HG03064 (cell line): ENCODE data around the gene DNASE1L1.

Experiments used
- ATAC-seq: cut with Tn5 transposase; IDR thresholded peaks from one replicate; pipeline ENCODE4 v1.9.1; 2021; ENCODE audit warnings: low read depth; ENCODE audit not compliant: unreplicated experiment

DNASE1L1 gene

GRCh38 chrX:154409222-154409871 is at the start of gene DNASE1L1:
Gene DNASE1L1 (minus strand): TSS chrX:154409254. CDS start chrX:154405568, 3,686 bp downstream.
- ATAC-seq = no peak

DNA sequence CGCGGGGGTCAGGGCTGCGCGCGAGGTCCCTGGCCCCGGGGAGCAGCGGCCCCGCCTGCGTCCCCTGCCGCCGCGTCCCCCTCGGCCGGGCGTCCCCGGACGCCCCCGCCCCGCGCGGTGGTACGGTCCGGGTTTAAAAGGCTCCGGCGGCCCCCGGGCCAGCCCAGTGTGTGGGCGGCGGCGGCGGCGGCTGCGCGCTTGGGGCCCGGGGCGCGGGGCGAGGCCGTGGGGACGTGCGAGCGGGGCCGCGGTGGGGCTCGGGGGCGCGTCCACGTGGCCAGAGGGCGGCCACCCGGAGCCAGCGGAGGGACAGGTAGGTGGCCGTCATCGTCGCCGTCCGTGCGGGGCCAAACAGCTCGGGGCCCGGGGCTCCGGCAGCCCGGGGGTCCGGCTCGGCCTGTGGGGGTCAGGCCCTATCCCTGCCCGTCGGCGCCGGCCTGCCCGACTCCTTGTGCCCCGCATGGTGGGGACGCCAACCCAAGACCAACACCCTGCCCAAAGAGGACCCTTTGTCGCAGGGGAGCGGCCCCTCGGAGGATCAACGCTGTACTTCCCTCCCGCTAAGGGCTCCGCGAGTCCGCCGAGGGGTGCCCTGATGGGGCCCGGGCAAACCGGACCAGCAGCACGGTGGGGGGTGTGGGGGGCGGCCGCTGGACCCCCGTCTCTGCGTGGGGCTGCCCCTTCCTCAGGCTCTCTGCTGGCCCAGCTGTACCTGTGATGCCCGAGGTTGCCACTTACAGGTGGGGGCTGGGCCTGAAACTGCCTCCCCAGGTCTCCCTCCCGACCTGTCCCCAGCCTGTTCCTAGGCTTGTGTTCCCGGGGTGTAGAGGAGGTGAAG is 49.3 kb upstream of the DNASE1L1 start, which contains the start of gene PLXNA3:
Gene PLXNA3 (plus strand): TSS at position 166 of the 838 bp plus-strand sequence. CDS start 1,903 bp downstream, outside the sequence.
- peak; percentile 48 for ATAC-seq

DNA sequence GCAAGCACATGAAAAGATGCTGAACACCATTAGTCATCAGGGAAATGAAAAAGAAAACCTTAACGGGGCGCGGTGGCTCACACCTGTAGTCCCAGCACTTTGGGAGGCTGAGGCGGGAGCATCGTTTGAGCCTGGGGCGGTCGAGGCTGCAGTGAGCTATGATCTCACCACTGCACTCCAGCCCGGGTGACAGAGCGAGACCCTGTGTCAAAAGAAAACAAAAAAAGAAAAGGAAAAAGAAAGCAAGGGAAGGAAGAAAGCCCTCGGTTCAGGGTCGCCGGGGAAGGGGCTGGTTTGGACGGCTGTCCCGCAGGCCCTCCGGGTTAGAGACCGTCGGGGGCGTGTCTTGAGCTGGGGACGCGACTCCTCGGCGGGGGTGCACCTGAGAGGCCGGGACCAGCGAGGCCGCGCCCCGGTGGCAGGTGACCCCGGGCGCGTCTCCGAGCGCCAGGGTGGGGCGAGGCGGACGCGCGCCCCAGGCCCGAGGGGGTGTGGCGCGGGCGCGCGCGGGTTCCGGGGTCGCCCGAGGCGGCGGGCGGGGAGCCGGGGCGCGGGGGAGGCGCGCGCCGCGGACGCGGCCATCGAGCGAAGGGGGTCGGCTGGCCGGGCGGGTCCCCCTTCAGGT is 48.5 kb upstream of the DNASE1L1 start:
- ATAC-seq = peak; percentile 49

GRCh38 chrX:154452823-154453222 is 43.8 kb upstream of the DNASE1L1 start:
- ATAC-seq = no peak

GRCh38 chrX:154450312-154450711 is 41.3 kb upstream of the DNASE1L1 start:
- ATAC-seq = no peak

GRCh38 chrX:154449618-154450017 is 40.6 kb upstream of the DNASE1L1 start:
- ATAC-seq = no peak

DNA sequence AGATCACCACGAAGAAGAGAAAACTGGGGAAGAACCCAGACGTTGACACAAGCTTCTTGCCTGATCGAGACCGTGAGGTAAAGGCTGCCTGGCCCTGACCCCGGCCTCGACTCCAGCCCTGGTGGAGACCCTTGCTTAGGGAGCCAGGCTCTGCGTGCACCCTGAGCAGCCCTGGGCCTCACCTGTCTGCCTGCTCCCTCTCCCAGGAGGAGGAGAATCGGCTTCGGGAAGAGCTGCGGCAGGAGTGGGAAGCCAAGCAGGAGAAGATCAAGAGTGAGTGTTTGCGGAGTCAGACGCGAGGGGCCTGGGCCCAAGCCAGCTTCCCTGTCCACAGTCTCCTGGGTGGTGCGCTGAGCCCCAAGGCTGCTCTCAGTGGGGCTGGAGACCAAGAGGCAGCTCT is 39.4 kb upstream of the DNASE1L1 start:
- ATAC-seq = no peak

DNA sequence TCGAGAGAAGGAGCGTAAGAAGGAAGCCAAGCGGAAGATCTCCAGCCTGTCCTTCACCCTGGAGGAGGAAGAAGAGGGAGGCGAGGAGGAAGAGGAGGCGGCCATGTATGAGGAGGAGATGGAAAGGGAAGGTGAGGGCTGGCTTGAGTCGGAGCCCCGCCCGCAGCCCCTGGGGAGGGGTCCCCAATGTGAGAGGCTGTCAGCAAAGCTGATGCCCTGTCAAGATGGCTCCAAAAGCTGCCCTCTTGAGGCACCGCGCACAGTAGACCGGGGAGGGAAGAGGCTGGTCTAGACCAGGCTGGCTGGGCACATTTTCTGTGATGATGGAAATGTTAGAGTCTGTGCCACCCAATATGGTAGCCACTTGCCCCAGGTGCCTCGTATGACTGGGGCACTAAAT is 37.4 kb upstream of the DNASE1L1 start:
- no peak for ATAC-seq

DNA sequence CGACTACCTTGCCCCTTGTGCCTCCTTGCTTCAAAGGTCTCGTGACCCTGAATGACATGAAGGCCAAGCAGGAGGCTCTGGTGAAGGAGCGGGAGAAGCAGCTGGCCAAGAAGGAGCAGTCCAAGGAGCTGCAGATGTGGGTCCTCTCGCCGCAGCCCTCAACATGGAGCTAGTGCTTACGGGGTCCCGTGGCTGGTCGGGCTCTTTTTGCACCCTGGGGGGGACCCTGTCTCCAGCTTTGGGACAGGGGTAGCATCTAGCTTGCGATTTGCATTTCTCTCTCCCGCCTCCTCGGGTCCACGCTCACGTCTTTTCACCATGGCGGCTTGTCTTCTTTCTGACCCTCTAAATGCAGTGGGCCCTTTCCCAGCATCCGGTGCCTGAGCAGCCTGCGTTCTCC is 36.7 kb upstream of the DNASE1L1 start:
- no peak for ATAC-seq

GRCh38 chrX:154444755-154445246 is 35.7 kb upstream of the DNASE1L1 start:
- ATAC-seq = no peak

DNA sequence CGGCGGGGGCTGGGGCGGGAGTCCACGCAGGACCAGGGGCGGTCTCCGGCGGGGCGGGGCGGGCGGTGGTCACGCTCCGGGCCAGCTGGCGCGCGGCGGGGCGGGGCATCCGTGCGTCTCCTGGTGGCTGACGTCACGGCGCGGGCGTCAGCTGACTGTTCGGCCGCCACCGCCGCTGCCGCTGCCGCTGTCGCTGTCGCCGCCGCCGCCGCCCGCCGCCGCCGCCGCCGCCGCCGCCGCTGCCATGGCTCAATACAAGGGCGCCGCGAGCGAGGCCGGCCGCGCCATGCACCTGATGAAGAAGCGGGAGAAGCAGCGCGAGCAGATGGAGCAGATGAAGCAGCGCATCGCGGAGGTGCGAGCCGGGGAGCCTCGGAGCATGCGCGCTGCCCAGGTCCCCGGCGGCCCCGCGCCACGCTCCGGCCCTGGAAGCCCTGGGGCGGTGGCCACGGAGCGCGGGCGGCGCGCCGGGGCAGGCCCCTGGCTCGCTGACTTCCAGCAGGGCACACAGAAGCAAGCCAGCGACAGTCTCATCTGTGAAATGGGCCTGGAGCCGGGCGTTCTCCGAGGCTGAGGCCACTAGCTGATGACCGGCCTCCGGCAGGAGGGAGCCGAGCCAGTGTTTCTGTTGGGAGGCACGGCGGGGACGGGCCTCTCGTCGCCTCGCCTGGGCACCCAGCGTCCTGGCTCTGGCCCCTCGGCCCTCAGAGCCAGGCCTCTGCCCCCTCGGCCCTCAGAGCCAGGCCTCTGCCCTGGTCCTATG is 35.1 kb upstream of the DNASE1L1 start, which contains the start of gene FAM50A:
Gene FAM50A (plus strand): TSS at position 150 of the 763 bp plus-strand sequence. CDS start 95 bp downstream, at position 245.
- ATAC-seq = peak; percentile 79

- no peak for ATAC-seq
These were observed 34.4 kb upstream of the DNASE1L1 start for GRCh38 chrX:154443479-154443910.

GRCh38 chrX:154441984-154442707 is 33.1 kb upstream of the DNASE1L1 start:
- no peak for ATAC-seq

DNA sequence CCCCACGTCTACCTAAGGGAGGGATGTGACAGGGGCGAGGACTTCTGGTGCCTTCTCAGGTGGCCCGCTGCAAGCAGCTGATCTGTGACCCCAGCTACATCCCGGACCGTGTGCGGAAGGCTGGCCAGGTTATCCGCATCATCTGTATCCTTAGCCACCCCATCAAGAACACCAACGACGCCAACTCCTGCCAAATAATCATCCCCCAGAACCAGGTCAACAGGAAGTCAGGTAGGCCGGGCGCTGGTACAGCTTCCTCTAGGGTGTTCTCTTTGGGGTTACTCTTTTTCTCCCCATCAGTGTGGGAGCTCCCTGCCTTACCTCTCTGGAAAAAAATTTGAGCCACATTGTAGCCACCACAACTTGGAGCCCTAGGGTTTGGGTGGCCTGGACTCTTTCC is 32.5 kb upstream of the DNASE1L1 start:
- no peak for ATAC-seq

- ATAC-seq = no peak
These were observed 31.7 kb upstream of the DNASE1L1 start for GRCh38 chrX:154440623-154441357.

- no peak for ATAC-seq
These were observed 30.8 kb upstream of the DNASE1L1 start for GRCh38 chrX:154439841-154440240.

- no peak for ATAC-seq
These were observed 29.2 kb upstream of the DNASE1L1 start for GRCh38 chrX:154437971-154438893.
